Ishikawa (cell line): ENCODE data around the gene SLC22A31.

Experiments used
- CEBPB ChIP-seq: IDR thresholded peaks from 2 replicates; pipeline ENCODE4 v1.6.1; 2012
- CREB1 ChIP-seq: IDR thresholded peaks from 2 replicates; pipeline ENCODE4 v1.6.1; 2012; ENCODE audit warnings: low read depth
- EGR1 ChIP-seq: IDR thresholded peaks from 2 replicates; pipeline ENCODE4 v1.6.1; 2012
- EP300 ChIP-seq: IDR thresholded peaks from 2 replicates; pipeline ENCODE4 v1.6.1; 2012; ENCODE audit warnings: borderline replicate concordance
- FOXM1 ChIP-seq: IDR thresholded peaks from 2 replicates; pipeline ENCODE4 v1.6.1; 2012; ENCODE audit warnings: low read depth, borderline replicate concordance
- NFIC ChIP-seq: IDR thresholded peaks from 2 replicates; pipeline ENCODE4 v1.6.1; 2012
- RAD21 ChIP-seq: IDR thresholded peaks from 2 replicates; pipeline ENCODE4 v1.6.1; 2012; ENCODE audit warnings: low read depth
- TAF1 ChIP-seq: IDR thresholded peaks from 2 replicates; pipeline ENCODE4 v1.6.1; 2012; ENCODE audit warnings: low read depth, mild to moderate bottlenecking
- TCF12 ChIP-seq: IDR thresholded peaks from 2 replicates; pipeline ENCODE4 v1.6.1; 2012; ENCODE audit warnings: low read depth
- ZBTB7A ChIP-seq: IDR thresholded peaks from 2 replicates; pipeline ENCODE4 v1.6.1; 2012; ENCODE audit warnings: low read depth

GRCh38 chr16:89201439-89202377, 1.4 kb upstream of the SLC22A31 start:
- no peak for TF ChIP-seq TAF1
- no peak for TF ChIP-seq RAD21
- TF ChIP-seq EP300 = no peak
- TF ChIP-seq CREB1 = no peak
- TF ChIP-seq TCF12 = no peak
- TF ChIP-seq EGR1 = no peak
- no peak for TF ChIP-seq ZBTB7A
- no peak for TF ChIP-seq FOXM1
- TF ChIP-seq NFIC = no peak
- TF ChIP-seq CEBPB = no peak
